ENCODE results near the gene CYP24A1. TPM values are rescaled to one million over a fixed set of nuclear protein-coding genes. Genes with fewer than 3 reads are reported as not detected.

CYP24A1 gene
- total and polyA plus RNA-seq, 2 of the 13 experiments (the other 11 are each of a cell fraction or from before 2014, with no cell fraction given) = 9.4 to 32.7 TPM

DNA sequence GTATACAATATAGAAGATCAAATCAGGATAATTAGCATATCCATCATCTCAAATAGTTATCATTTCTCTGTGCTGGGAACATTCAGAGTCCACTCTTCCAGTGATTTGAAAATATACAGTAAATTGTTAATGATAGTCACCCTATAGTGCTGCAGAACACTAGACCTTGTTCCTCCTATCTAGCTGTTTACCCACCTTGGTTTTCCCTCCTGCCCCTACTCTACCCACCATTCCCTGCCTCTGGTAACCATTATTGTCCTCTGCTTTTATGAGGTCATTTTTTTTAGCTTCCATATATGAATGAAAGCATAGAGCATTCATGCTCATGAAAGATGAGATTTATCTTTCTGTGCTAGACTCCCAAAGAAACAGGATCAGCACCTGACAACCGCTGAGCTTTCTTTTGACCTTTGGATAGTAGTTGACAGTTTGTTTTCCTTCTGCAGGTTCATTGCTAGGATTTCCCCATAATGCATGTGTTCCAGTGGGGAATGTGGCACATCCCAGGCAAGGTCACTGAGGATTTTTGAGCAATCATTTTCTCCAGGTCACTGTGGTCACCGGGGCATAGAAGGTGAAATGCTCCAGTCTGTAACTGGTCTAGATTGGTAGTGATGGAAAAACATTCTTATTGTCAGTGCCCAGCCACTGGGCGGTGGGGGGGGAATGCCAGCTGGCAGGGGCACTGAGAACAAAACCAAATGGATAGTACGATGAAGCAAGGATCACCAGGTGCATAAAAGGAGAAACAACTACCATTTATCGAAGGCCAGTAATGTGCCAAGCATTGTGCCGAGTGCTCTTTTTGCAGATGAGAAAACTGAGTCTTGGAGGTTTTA is 69.8 kb downstream of the CYP24A1 start (continued):
- TF ChIP-seq KIAA2018 (CRISPR knock-in tag; IDR thresholded peaks at IDR 0.05; ENCODE audit: borderline replicate concordance) (no peak), DNMT3B (CRISPR knock-in tag; conservative IDR thresholded peaks at IDR 0.05) (peak; percentile 91; the same call in 1 of the 2 replicates), MED8 (CRISPR knock-in tag; IDR thresholded peaks at IDR 0.05; ENCODE audit: insufficient replicate concordance) (peak; percentile 87), ZNF253 (CRISPR knock-in tag; IDR thresholded peaks at IDR 0.05; ENCODE audit: borderline replicate concordance) (no peak), ZNF124 (CRISPR knock-in tag; IDR thresholded peaks at IDR 0.05) (peak; percentile 99), NAIF1 (CRISPR knock-in tag; IDR thresholded peaks at IDR 0.05; ENCODE audit: borderline replicate concordance) (no peak), ZNF205 (CRISPR knock-in tag; IDR thresholded peaks at IDR 0.05) (no peak), SKIL (CRISPR knock-in tag; IDR thresholded peaks at IDR 0.05; ENCODE audit: borderline replicate concordance) (peak; percentile 99), BORCS8-MEF2B (CRISPR knock-in tag; IDR thresholded peaks at IDR 0.05) (peak; percentile 94), DNMT1 (CRISPR knock-in tag; IDR thresholded peaks at IDR 0.05) (0 out of 2 replicates have a peak, but pooled peaks have one; percentile 23), NCOA2 (CRISPR knock-in tag; IDR thresholded peaks at IDR 0.05) (peak; percentile 100), CCAR2 (optimal IDR thresholded peaks at IDR 0.05; ENCODE audit: low read depth, low read length) (no peak), ZNF644 (CRISPR knock-in tag; IDR thresholded peaks at IDR 0.05; ENCODE audit: low read depth) (peak; percentile 99), ISL2 (CRISPR knock-in tag; IDR thresholded peaks at IDR 0.05) (peak; percentile 97), MAZ (IDR thresholded peaks at IDR 0.05; ENCODE audit: borderline replicate concordance, low read depth, low read length) (0 out of 2 replicates have a peak, but pooled peaks have one; percentile 37), MAZ (CRISPR knock-in tag; IDR thresholded peaks at IDR 0.05; ENCODE audit: low read depth) (peak; percentile 64; the same call in 1 of the 2 replicates), AGO2 (optimal IDR thresholded peaks at IDR 0.05; ENCODE audit: low read depth, low read length) (no peak), SKI (IDR thresholded peaks at IDR 0.05; ENCODE audit: partially characterized antibody) (peak; percentile 99), STAT5B (CRISPR knock-in tag; IDR thresholded peaks at IDR 0.05) (peak; percentile 90; the same call in 1 of the 2 replicates), ZNF773 (CRISPR knock-in tag; IDR thresholded peaks at IDR 0.05; ENCODE audit: borderline replicate concordance) (no peak)
